Coronary artery (tissue), 2 donors: ENCODE results near the gene CCDC28A.

Experiments
- DNase-seq: peaks from one replicate; pipeline ENCODE4 v3.0.0-alpha.2; 2017; ENCODE audit warnings: low spot score
- H3K27ac ChIP-seq, 2 donors: fragments of 200-600 bp; sonication (generic); one replicate each; pipeline ENCODE4 v1.5.1; 2016 to 2019
- H3K4me3 ChIP-seq: fragments of 200-600 bp; sonication (generic); 2 replicates; pipeline ENCODE4 v1.5.1; 2016; ENCODE audit warnings: mild to moderate bottlenecking, moderate library complexity
- CTCF ChIP-seq: fragments of 200-600 bp; sonication (generic); IDR thresholded peaks from one replicate; pipeline ENCODE4 v1.5.1; 2019; ENCODE audit warnings: antibody characterized with exemption

The CCDC28A gene

DNA sequence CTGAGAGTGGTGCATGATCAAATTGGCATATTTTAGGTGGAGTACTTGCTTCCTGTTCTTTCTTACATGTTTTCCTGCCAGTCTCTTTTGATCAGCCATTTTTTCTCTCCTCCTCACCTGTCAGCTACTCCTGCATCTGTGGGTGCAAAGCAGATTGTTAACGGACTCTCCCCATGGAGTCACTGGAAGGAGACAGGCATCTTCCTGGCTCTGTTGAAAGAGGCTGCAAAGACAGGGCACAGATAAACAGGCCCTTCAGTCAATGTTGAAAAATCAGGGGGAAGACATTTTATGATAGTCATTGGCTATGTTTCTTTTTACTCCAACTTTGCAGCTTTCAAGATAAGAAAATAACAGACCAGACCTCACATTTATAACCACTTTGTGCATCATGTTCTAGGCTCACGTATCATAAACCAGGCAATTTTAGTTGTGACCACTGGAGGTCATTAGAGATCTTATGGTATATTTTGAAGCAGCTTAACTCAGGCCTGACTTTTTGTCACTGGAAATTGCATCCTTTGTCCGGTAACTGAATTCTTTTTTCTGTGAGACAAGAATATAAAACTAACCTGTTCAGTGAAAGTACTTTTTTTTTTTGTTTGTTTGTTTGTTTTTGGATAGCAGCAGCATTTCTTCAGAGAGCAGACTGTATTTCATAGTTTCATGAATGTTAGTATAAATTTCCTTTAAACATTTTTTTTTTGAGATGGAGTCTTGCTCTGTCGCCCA lies 42.4 kb downstream of the CCDC28A start:
- peak; percentile 48 for TF ChIP-seq CTCF
- no peak for DNase-seq
- Histone ChIP-seq H3K27ac (no peak overlapping the region), H3K4me3 (no peak overlapping the region)

DNA sequence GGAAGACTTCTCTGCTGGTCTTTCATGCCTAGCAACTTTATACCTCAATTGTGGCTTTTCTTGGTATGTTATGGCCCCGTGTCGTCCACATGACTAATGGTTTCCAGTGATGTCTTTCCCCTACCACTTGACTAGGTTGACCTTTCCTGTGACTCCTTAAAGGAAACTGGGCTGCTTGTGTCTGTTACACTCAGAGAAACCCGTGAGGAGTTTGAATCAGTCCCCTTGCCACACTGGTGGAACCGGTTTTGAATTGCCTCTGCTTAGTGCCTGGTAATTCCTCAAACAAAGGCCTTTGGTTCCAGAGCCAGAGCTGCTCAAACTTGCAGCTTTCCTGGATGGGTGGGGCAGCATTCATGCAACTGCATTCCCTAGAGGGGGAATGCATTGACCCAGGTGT lies 44.2 kb downstream of the CCDC28A start:
- Histone ChIP-seq H3K27ac (no peak overlapping the region), H3K4me3 (no peak overlapping the region)
- no peak for TF ChIP-seq CTCF
- no peak for DNase-seq

- TF ChIP-seq CTCF: no peak
- no peak for DNase-seq
- H3K4me3 ChIP-seq: no peak overlapping the region
- H3K27ac ChIP-seq: no peak overlapping the region
These were observed 45.1 kb downstream of the CCDC28A start for GRCh38 chr6:138818496-138819194.

DNA sequence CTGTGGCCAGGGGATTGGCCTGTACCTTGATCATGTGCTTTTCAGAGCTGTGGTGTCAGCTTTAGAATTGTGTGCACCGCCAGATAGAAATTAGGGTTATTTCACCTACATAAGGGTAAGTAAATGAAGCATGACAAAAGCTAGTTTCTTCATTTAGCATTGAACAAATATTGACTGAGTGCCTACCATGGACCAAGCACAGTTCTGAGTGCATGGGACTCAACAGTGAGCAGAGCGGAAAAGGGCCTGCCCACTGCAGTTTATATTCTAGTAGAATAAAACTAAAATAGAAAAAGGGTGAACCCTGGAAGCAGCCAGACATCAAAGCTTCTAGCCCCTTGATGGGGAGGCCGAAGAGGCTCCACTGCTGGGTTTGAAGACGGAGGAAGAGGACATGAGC lies 48.0 kb downstream of the CCDC28A start:
- no peak for DNase-seq
- Histone ChIP-seq H3K27ac (no peak overlapping the region), H3K4me3 (no peak overlapping the region)
- no peak for TF ChIP-seq CTCF

- DNase-seq: no peak
- H3K27ac ChIP-seq: no peak overlapping the region
- H3K4me3 ChIP-seq: no peak overlapping the region
- no peak for TF ChIP-seq CTCF
These were observed 51.0 kb downstream of the CCDC28A start for GRCh38 chr6:138824482-138825144.

DNA sequence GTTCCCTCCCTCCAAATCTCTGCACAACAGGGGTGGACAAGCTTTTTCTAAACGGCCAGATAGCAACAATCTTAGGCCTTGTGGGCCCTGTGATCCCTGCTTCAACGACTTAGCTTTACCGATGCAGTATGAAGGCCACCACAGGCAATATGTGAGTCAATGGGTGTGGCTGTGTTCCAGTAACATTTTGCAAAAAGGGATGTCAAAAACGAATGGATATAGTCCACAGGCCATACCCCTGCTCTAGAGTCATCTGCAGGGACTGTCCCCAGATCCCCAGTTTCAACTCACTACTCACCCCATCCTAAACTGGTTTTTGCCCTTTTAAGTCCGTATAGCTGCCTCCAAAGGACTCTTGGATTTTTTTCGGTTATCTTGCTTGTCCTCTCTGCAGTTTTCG lies 56.7 kb downstream of the CCDC28A start:
- Histone ChIP-seq H3K27ac (no peak overlapping the region), H3K4me3 (no peak overlapping the region)
- TF ChIP-seq CTCF: no peak
- no peak for DNase-seq

- TF ChIP-seq CTCF: no peak
- no peak overlapping the region for H3K27ac ChIP-seq
- no peak overlapping the region for H3K4me3 ChIP-seq
- DNase-seq: no peak
These were observed 58.6 kb downstream of the CCDC28A start for GRCh38 chr6:138832182-138832581.
